ENCODE data around the gene PTPRN2. TPM values are rescaled to one million over a fixed set of nuclear protein-coding genes. Genes with fewer than 3 reads are reported as not detected.
A peak's percentile ranks its signal among the peaks of the same experiment; 100 is the strongest.

PTPRN2 gene
- total and polyA plus RNA-seq, 9 of the 15 experiments (the other 6 are each of a cell fraction or from before 2014, with no cell fraction given) = not detected

DNA sequence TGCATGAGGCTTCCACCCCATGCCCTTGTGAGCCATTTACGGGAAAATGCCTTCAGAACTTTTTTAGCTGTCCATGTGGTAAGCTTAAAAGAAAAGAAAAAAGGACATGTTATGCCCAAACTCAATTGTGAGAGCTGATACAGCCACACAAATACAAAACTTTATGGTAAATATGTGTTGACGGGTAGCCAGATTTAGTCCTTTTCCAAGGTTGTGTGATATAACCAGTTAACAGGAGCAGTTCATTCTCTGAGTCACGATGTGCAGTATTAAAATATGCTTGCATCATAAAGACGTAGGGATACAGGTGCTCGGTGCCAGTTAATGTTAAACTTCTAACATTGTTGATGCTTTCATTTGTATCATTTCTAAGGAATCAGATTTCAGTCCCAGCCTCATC lies 900.5 kb downstream of the PTPRN2 start:
- ChIA-PET POLR2A (interaction anchor here (0.6 kb wide), 1 partner anchor 16 kb away, joined by 3 read pairs; no protein-coding TSS in a partner anchor), CTCF (ENCODE audit: low intra/inter-chr PET ratio) (no interaction called here)
- no peak for DNase-seq (ENCODE audit: extremely low read depth in 1 of 4, low spot score in 3 of 4)
- BruUV-seq (replicated peaks) = no TSS peak
- no peak for ATAC-seq
- TF ChIP-seq ZNF175 (CRISPR knock-in tag; IDR thresholded peaks at IDR 0.05; ENCODE audit: low read depth) = no peak
- TF ChIP-seq, protein P1, sequence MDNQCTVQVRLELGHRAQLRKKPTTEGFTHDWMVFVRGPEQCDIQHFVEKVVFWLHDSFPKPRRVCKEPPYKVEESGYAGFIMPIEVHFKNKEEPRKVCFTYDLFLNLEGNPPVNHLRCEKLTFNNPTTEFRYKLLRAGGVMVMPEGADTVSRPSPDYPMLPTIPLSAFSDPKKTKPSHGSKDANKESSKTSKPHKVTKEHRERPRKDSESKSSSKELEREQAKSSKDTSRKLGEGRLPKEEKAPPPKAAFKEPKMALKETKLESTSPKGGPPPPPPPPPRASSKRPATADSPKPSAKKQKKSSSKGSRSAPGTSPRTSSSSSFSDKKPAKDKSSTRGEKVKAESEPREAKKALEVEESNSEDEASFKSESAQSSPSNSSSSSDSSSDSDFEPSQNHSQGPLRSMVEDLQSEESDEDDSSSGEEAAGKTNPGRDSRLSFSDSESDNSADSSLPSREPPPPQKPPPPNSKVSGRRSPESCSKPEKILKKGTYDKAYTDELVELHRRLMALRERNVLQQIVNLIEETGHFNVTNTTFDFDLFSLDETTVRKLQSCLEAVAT (IDR thresholded peaks at IDR 0.05) = no peak
- TF ChIP-seq MEIS2 (IDR thresholded peaks at IDR 0.05; ENCODE audit: partially characterized antibody) = no peak
- H2AFZ ChIP-seq (ENCODE audit: low read depth, low read length) = no peak overlapping the region
- no peak overlapping the region for H3K9ac ChIP-seq (ENCODE audit: insufficient read depth in 1 of 2, low read depth in 2 of 2, low read length in 2 of 2)
- H3K4me2 ChIP-seq (ENCODE audit: insufficient read depth, low read length) = no peak overlapping the region
- WGBS (ENCODE audit: insufficient coverage, low coverage, missing lambda C conversion rate) = 0% methylated on average over 5 of the region's 5 CpGs
- H3K4me3 ChIP-seq = no peak overlapping the region
- peaks cover 31 to 74% of the 10 kb centered on the region in 2 experiments for H3K27me3 ChIP-seq (ENCODE audit: control insufficient read depth in 2 of 2, insufficient read depth in 2 of 2, low read length in 2 of 2)
- peaks cover 0 to 8% of the 10 kb centered on the region in 2 experiments; a peak in 1 of 5 replicates for H3K4me1 ChIP-seq (replicated peaks in 1 of 2; ENCODE audit: control insufficient read depth in 2 of 2, insufficient read depth in 2 of 2, low read length in 2 of 2)
- peaks cover 5% of the 10 kb centered on the region; the same call in 1 of the 2 replicates for H4K20me1 ChIP-seq (replicated peaks; ENCODE audit: control insufficient read depth, insufficient read depth, low read length)
- intact Hi-C loops (cut with micrococcal nuclease) = no loop called here
- no peaks in the 10 kb centered on the region for H3K79me2 ChIP-seq (ENCODE audit: control insufficient read depth, insufficient read depth, low read length)
- H3K27ac ChIP-seq (ENCODE audit: extremely low read depth, low read depth, low read length) = no peak overlapping the region
- no peaks in the 10 kb centered on the region for H3K9me3 ChIP-seq (replicated peaks; ENCODE audit: control insufficient read depth, insufficient read depth, low read depth, low read length)
- H3K9me1 ChIP-seq (ENCODE audit: control insufficient read depth, insufficient read depth, low read length) = no peaks in the 10 kb centered on the region
- peak; percentile 51 for FAIRE-seq
- in situ Hi-C loops (cut with MboI) = no loop called here
- no peaks in the 10 kb centered on the region for H3K36me3 ChIP-seq (ENCODE audit: control insufficient read depth, insufficient read depth, low read length)

DNA sequence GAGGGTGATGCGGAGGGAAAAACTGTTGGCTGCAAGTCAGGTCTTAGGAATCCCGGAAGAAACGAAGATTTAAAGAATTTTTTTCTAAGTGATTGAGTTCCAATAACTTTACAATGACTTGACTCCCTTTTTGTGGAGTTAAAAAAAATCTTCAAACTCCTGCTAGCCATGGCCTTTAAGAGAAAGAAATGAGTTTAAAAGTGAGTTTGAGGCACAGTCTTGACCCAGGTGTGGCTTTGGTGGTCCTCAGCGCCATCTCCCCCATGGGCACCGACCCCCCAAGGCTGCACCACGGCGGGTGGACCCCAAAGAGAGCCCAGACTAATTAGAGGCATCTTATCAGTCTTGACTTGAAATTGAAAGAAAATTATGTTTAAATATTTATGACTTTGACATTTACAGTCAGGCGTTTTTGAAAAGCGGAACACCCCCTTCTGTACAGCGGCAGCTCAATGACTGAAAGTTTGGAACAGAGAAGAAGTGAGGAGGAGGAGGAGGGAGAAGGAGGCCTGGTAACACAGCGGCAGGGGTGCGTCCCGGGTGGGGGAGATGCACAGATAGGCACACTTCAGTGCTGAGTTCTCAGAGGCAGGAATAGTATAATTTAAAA lies 901.2 kb downstream of the PTPRN2 start:
- Histone ChIP-seq H3K79me2 (ENCODE audit: control insufficient read depth, insufficient read depth, low read length) (no peaks in the 10 kb centered on the region), H2AFZ (ENCODE audit: low read depth, low read length) (no peak overlapping the region), H3K4me2 (ENCODE audit: insufficient read depth, low read length) (no peak overlapping the region), H3K4me3 (no peak overlapping the region), H4K20me1 (replicated peaks; ENCODE audit: control insufficient read depth, insufficient read depth, low read length) (peaks cover 5% of the 10 kb centered on the region; the same call in 1 of the 2 replicates), H3K36me3 (ENCODE audit: control insufficient read depth, insufficient read depth, low read length) (no peaks in the 10 kb centered on the region), H3K27ac (ENCODE audit: extremely low read depth, low read depth, low read length) (no peak overlapping the region), H3K4me1 (replicated peaks in 1 of 2; ENCODE audit: control insufficient read depth in 2 of 2, insufficient read depth in 2 of 2, low read length in 2 of 2) (peaks cover 0 to 4% of the 10 kb centered on the region in 2 experiments; a peak in 1 of 5 replicates), H3K9ac (ENCODE audit: insufficient read depth in 1 of 2, low read depth in 2 of 2, low read length in 2 of 2) (no peak overlapping the region), H3K27me3 (ENCODE audit: control insufficient read depth in 2 of 2, insufficient read depth in 2 of 2, low read length in 2 of 2) (peaks cover 38 to 75% of the 10 kb centered on the region in 2 experiments), H3K9me1 (ENCODE audit: control insufficient read depth, insufficient read depth, low read length) (no peaks in the 10 kb centered on the region), H3K9me3 (replicated peaks; ENCODE audit: control insufficient read depth, insufficient read depth, low read depth, low read length) (no peaks in the 10 kb centered on the region)
- ChIA-PET POLR2A (no interaction called here), CTCF (ENCODE audit: low intra/inter-chr PET ratio) (no interaction called here)
- no TSS peak for BruUV-seq (replicated peaks)
- no peak for ATAC-seq
- in situ Hi-C loops (cut with MboI) (no loop called here), intact Hi-C loops (cut with micrococcal nuclease) (no loop called here)
- no peak for DNase-seq (ENCODE audit: extremely low read depth in 1 of 4, low spot score in 3 of 4)
- no peak for FAIRE-seq
- WGBS (ENCODE audit: insufficient coverage, low coverage, missing lambda C conversion rate) = 3% methylated on average over 13 of the region's 13 CpGs
- TF ChIP-seq RBFOX2 (IDR thresholded peaks at IDR 0.05; ENCODE audit: low read depth, low read length) (no peak), ERF (CRISPR knock-in tag; IDR thresholded peaks at IDR 0.05) (no peak), SRF (CRISPR knock-in tag; IDR thresholded peaks at IDR 0.05) (no peak), RFX7 (CRISPR knock-in tag; IDR thresholded peaks at IDR 0.05) (no peak), BRF1 (IDR thresholded peaks at IDR 0.05; ENCODE audit: borderline replicate concordance, extremely low read depth, insufficient read length) (no peak), BDP1 (IDR thresholded peaks at IDR 0.05; ENCODE audit: insufficient read depth, insufficient read length) (no peak), NFE2 (IDR thresholded peaks at IDR 0.05; ENCODE audit: low read depth) (no peak), CBX3 (IDR thresholded peaks at IDR 0.05; ENCODE audit: borderline replicate concordance in 1 of 2, low read length in 2 of 2) (no peak), ETV5 (CRISPR knock-in tag; IDR thresholded peaks at IDR 0.05; ENCODE audit: low read depth) (no peak), PHF20 (IDR thresholded peaks at IDR 0.05; ENCODE audit: partially characterized antibody) (no peak), XRCC5 (IDR thresholded peaks at IDR 0.05; ENCODE audit: low read depth, low read length) (no peak)
